Uterus (tissue), 2 donors: ENCODE measurements around the gene RFX4.

ENCODE experiments used
- CTCF ChIP-seq, 4 experiments: fragments of 200-600 bp in 2 of 4; fragments of 450-650 bp in 2 of 4; sonication (generic) in 2 of 4; IDR thresholded peaks; one replicate each; pipeline ENCODE4 v1.5.1; 2016 to 2019; ENCODE audit warnings: antibody characterized with exemption in 4 of 4, mild to moderate bottlenecking in 2 of 4, moderate library complexity in 1 of 4
- POLR2A ChIP-seq, 2 donors: fragments of 450-650 bp; IDR thresholded peaks; one replicate each; pipeline ENCODE4 v1.6.1; 2016; ENCODE audit warnings: antibody characterized with exemption in 2 of 2, mild to moderate bottlenecking in 1 of 2, moderate library complexity in 1 of 2

GRCh38 chr12:106733660-106734059 is 150.9 kb downstream of the RFX4 start:
- TF ChIP-seq POLR2A (IDR thresholded peaks at IDR 0.05): no peak
- TF ChIP-seq CTCF (IDR thresholded peaks at IDR 0.05): no peak
